Stimulated activated CD4-positive, alpha-beta T cell treated with anti-CD3 and anti-CD28 coated beads, Interleukin-15, amount 100 ng/mL, for 48 hours (primary cell): Measurements from ENCODE around the gene PAX5.

Experiments used
- DNase-seq, 2 donors: peaks; one replicate each; pipeline ENCODE4 v3.0.0-alpha.2; 2020; ENCODE audit warnings: low read depth in 2 of 2

PAX5 gene

GRCh38 chr9:36815566-36816348 lies 218.3 kb downstream of the PAX5 start:
- no peak for DNase-seq

- DNase-seq, result no peak
Measured at GRCh38 chr9:36815023-36815422, 219.0 kb downstream of the PAX5 start.

GRCh38 chr9:36813154-36813553 lies 220.9 kb downstream of the PAX5 start:
- no peak for DNase-seq

GRCh38 chr9:36812556-36812955 lies 221.5 kb downstream of the PAX5 start:
- no peak for DNase-seq

- no peak for DNase-seq
Measured at GRCh38 chr9:36808251-36808650, 225.8 kb downstream of the PAX5 start.

- DNase-seq, result no peak
Measured at GRCh38 chr9:36803961-36804360, 230.1 kb downstream of the PAX5 start.

- no peak for DNase-seq
Measured at GRCh38 chr9:36802201-36802920, 231.7 kb downstream of the PAX5 start.

- DNase-seq, result no peak
Measured at GRCh38 chr9:36800455-36800854, 233.6 kb downstream of the PAX5 start.

- DNase-seq, result no peak
Measured at GRCh38 chr9:36798350-36799065, 235.6 kb downstream of the PAX5 start.

GRCh38 chr9:36797471-36798220 lies 236.4 kb downstream of the PAX5 start:
- no peak for DNase-seq

- DNase-seq, result no peak
Measured at GRCh38 chr9:36796671-36797419, 237.2 kb downstream of the PAX5 start.

- no peak for DNase-seq
Measured at GRCh38 chr9:36794461-36794860, 239.6 kb downstream of the PAX5 start.

- peak in 1 of 2 donors; percentile 11 for DNase-seq
Measured at GRCh38 chr9:36793277-36793676, 240.8 kb downstream of the PAX5 start.

- no peak for DNase-seq
Measured at GRCh38 chr9:36791222-36791950, 242.7 kb downstream of the PAX5 start.

- DNase-seq, result no peak
Measured at GRCh38 chr9:36789886-36790285, 244.2 kb downstream of the PAX5 start.

GRCh38 chr9:36788534-36788933 lies 245.5 kb downstream of the PAX5 start:
- no peak for DNase-seq

- no peak for DNase-seq
Measured at GRCh38 chr9:36787709-36788108, 246.4 kb downstream of the PAX5 start.
